ENCODE results near the gene ACP6.

ACP6 gene

DNA sequence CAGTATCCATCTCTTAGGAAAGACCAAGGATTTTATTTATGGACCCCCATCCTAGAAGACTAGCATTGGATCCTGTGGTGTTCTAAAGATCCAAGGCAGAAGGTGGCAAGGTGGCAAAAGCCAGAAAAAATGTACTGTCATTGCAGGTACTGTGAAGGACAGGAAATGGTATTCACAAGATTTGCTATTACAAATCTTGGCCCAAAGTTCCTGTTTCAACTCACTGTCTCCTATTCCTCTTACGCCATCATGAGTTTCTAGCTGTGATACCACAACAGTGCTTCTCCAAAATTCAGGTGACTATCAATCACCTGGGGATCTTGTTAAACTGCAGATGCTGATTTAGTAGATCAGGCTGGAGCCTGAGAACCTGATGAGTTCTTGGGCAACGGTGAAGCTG lies 21.4 kb downstream of the ACP6 start:
- DNase-seq = no peak

DNA sequence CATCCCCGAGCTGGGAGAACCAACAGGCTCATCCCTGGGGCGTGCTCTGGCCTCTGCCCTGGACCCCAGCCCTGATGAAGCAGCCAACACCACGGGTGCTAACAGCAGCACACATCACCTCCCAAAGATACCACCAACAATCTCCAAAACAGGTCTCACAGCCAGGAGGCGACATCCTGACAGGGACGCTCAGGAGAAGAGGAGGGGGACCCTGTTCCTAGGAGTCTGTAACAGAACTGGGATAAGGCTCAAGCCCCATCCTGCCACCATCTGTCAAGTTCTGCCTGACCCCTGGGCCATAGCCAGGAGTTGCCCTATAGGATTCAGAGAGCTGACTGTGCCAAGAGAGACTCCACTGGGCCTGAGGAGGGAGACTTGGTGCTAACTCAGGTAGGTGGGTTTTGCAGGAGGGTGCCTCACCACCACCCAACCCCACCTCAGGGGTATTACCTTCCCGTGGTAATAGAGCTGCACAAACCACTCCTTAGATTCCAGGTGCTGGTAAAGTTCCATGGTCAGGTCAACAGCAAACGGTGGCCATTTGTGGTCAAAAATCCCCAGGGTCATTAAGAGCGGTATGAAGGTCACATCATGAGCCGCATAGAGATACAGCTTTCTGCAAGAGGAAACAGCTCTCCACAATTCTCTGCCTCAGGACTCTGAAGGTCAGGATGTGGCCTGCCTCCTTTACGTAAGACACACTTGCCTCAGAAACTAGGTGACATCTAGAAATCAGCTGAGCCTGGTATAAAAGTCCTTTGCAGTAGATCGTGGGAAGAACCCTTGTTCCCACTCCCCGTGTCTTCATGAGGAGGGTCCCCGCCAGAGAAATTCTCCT lies 22.3 kb downstream of the ACP6 start:
- DNase-seq = no peak

DNA sequence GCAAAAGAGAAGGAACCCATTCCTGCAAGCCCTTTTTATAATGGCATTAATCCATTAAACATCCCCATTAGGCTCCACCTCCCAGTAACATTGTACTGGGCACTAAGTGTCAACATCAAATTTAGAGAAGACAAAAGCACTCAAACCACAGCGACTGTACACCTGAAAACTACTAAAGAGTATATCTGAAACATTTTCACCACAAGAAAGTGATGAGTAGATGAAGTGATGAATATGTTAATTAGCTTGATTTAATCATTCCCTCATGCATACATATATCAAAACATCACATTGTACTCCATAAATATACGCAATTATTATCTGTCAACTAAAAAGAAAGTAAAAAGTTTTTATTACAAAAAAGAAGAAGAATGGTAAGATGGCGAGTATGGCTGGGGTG lies 26.4 kb downstream of the ACP6 start:
- no peak for DNase-seq

DNA sequence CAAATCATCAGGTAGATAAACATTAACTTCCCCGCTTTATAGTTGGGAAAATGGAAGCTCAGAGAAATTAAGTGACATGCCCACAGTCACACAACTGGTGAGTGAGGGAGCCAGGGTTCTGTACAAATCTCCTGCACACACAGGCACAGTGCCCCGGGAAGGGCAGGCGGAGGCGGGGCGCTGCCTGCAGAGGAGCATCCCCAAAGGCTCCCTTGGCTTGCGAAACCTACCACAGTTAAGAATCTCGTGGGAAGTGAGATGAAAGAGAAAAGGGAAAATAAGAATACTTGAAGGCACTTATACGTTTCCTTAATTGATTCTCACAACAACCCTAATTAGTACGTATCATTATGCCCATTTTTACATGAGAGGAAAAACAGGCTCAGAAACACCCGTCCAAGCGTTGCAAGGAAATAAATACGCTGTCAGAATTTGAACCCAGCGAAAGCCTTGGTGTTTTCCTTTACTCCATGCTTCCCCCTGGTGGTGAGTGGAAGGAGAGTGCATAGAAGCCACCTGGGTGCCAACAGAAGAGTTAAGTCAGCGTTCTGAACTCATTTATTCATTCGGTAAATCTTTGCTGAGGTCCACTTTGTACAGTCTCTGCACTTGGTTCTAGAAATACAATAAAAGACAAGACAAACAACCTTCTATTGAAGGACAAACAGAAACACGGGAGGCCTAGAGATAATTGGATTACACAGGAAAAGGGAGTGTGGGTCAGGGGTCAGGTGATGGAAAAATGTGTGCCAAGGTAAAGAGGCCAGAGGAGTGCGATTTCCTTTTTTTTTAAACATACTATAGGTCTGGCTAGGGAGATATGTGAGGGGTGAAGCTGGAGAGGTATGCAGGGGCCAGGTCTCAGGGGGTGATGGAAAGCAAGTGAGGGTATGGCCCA lies 28.4 kb downstream of the ACP6 start:
- peak; percentile 25 for DNase-seq

DNA sequence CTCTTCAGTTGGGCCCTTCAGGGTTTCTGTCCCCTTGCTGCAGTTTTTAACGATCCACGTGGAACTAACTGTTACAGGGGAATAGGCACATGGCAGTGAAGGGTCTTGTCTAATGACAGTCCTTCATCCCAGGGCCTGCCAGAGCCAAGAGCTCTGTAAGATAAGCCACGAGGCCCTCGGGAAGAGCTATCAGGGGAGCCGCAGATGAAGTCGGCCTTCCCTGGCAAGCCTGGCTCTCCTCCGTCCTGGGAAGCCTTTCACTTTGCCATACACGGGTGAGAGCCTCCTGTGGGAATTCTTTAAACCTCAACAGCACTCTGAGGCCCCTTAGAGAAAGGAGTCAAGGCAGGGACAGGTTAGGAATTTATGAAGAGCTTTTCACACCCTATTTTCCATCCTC lies 29.0 kb downstream of the ACP6 start:
- DNase-seq = no peak

DNA sequence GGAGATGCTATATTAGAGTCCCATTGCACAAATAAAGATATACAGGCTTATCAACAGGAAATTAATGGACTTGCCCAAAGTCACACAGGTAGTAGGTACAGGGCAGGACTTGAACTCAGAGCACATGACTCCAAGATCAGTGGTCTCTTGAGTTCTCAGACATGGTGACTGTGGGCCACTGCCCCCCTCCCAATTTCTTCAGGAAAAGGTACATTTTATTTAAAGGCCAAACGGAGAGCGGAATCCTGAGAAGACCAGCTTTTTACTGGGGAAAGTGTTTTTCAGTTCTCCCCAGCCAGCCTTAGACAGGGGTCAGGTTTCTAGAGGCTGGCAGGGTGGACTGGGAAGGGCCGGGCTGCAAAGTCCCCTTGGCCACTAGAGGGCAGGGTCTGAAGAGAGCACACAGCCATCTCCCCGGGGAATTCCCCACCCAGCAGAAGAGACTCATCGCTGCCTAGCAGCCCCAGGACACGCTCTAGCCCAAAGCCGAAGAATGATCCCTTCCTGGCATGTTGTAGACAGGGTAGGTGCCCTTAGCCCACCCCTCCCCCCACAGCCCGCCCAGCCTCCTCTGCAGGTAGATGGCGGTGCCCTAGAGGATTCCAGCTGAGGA lies 29.7 kb downstream of the ACP6 start:
- peak; percentile 45 for DNase-seq

DNA sequence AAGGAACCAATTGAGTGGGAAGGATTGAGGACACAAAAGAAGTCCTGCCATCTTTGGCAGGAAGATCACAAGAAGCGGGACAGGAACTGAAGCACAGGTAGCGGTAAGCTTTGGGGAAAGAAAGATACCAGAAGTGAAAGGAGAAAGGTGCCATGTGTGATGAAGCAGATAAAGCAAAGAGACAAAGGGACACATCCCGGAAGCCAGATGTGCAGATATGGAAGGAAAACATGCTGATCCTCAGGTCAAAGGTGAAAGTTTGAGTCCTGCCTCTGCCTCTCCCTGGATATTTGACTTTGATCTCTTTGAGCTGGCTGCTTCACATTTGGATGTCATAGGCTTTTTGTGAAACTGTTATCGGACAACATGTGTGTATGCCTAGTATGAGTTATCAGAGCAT lies 34.0 kb downstream of the ACP6 start:
- DNase-seq = no peak

DNA sequence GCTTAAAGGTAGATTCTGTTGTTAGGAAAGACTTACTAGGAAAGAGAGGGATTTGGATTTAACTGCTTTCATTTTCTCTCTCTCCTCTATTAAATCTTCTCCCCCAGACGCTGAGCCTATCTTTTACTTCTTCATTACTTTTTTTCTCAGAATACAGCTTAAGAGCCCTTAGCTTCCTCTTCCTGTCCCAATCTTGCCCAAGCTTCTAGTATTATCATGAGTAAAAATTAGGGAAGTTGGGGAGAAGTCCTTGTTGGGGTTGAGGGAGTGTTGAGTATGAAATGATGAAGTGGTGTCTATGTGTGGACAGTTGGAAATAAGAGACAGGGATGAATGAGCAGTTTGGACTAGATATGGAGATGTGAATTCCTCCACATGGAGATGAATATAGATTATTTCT lies 35.0 kb downstream of the ACP6 start:
- DNase-seq = no peak

DNA sequence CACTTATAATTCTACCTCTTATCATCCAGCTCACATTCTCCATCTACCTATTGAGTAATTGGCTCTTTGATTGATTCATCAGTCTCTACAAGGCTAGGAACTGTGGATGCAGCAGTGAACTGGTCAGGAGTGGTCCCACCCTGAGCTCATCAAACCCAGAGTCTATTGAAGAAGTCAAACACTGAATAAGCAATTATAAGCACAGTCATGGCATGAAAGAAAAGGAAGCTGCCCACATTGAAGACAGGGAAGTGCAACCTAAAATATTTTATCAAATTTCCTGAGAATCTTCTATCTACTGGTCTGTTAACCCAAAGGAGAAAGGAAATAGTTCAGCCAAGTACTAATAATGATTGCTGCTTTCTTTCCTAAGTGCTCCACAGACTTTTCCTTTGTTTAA lies 35.7 kb downstream of the ACP6 start:
- DNase-seq = no peak

DNA sequence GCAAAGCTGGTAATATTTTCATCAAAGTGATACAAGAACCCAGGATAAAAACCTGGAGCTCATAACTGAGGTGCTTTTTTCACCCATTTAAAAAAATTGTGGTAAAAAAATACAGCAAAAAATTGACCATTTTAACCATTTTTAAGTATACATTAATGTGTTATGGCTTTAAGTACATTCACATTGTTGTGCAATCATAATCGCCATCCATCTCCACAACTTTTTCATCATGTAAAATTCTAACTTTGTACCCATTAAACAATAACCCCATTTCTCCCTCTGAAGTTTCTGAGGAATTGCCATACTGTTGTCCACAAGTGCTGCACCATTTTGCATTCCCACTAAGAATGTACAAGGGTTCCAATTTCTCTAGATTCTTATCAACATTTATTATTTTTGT lies 36.6 kb downstream of the ACP6 start:
- no peak for DNase-seq

DNA sequence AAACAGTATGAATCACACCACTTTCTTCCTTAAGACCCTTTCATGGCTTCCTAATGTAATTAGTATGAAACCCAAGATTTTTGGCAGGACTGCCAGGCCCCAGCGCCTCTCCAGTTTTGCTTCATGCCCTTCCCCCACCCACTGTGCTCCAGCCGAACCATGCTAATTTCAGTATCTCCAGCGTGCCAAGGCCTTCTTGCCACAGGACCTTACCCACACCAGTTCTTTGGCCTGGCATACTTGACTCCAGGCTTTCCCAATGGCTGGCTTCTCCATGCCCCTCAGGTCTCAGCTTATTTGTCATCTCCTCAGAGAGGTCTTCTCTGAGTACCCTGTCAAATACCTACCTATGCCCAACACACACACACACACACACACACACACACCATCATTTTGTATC lies 38.5 kb downstream of the ACP6 start:
- no peak for DNase-seq

DNA sequence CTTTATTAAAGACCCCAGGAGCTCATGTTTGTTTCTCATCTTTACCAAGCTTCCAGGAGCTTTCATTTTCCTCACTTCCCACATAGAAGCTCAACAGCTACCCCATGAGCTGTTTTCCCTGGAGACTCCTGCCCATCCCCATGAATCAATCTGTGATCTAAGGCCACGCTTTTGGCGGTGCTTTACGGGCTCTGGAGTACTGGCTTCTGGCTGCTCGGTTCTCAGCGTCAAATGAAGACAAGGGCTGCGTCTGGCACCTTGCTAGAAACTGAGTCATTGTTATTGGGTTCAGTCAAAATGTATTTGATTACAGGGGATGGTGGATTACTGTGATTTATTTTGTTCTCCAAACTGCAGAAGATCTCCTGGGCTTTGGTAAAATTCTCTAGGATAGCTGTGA lies 39.9 kb downstream of the ACP6 start:
- no peak for DNase-seq

DNA sequence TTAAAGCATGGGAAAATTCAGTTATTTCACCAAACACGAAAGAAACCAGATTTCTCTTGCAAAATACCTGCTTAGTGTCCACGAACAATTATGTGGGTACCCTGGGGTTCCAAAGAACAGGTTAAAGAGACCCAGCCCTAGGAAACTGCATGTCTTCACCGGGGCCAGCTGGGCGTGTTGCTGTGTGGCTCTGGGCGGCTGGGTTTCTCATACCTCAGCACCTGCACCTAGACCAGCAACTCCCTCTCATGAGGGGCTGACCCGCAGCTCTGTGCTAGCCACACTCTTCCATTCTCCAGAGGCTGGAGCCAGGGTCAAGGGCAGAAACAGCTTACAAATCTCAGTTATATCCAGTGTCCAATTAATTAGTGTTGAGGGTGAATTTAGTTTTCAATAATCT lies 40.3 kb downstream of the ACP6 start:
- DNase-seq = no peak

DNA sequence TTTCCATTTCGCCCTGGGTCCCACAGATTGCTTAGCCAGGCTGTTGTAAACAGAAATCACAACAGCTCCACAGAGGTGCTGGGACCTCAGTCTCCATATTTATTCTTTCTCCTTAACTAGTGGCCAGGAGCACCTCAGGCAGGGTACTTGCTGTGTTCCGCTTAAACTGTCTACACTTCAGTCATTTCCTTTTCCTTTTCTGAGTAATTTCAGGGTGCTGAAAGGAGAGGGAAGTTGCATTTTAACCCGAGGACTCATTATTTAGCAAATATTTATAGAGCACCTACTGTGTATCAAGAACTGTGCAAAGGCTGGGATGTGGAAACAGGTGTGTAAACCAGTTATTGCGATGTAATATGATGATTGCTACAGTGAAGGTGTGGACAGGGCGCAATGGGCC lies 41.9 kb downstream of the ACP6 start:
- no peak for DNase-seq

DNA sequence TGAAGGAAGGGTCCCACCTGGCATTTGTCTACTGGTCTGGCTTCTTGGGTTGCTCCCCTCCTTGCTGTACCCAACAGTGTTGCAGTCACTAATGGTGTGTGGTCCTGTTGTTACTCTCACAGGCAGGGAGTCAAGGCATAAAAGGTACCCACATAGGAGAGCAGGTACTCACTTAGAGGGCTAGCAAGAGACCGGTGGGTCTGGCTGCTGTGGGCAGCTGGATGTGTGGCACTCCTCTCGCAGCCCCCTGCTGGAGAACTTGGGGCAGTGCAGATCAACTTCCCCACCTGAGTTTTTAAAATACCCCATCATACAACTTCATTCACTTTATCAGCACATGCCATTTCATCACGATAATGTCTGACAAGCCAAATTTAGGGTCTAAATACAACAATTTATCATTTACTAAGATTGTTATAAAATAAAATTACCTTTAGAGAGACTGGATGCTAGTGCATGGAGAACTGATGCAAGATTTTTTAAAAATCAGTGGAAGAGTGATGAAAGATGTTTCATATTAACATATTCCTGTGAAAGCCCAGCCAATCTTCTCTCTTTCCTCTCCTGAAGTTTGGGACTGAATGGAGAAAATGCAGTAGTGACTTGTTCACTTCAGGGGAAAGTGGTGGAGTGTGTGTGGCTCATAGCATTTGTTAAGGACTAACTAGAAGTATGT lies 42.8 kb downstream of the ACP6 start:
- DNase-seq = peak; percentile 42

DNA sequence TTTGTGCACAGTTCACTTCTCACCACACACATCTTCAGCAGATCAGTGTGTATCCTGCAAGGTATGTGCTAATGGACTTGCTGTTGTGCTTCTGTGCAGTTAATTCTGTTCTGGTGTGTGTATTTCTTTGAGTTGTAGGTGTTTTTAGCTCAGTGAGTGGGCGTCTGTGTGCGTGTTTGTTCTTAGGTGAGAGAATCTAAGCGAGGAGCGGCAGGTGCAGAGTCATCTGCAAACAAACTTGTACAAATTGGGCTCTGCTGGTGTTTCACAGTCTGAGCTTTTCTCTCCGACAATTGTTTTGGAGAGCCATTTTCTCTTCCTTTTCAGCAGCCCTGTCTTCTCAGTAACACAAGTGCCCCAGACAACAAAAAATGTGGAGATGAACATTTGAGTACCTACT lies 43.6 kb downstream of the ACP6 start:
- peak; percentile 46 for DNase-seq

DNA sequence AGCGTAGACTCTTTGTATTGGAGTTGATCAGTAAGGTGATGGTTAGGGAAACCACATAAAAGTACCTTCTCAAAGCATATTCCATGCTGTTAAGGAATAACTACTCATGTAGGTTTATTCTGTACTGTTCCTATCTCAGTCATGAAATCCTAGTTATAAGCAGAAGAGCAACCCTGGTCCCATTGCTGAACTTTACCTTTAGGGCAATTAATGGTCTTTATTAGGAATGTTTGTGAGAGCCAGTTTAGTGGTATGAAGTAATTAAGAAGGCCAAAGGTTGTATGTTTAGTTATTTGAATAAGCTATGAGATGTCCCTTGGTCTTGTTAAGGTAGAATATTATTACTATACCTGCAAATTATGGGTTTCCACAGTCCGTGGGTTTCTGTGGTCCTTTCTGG lies 44.0 kb downstream of the ACP6 start:
- no peak for DNase-seq

DNA sequence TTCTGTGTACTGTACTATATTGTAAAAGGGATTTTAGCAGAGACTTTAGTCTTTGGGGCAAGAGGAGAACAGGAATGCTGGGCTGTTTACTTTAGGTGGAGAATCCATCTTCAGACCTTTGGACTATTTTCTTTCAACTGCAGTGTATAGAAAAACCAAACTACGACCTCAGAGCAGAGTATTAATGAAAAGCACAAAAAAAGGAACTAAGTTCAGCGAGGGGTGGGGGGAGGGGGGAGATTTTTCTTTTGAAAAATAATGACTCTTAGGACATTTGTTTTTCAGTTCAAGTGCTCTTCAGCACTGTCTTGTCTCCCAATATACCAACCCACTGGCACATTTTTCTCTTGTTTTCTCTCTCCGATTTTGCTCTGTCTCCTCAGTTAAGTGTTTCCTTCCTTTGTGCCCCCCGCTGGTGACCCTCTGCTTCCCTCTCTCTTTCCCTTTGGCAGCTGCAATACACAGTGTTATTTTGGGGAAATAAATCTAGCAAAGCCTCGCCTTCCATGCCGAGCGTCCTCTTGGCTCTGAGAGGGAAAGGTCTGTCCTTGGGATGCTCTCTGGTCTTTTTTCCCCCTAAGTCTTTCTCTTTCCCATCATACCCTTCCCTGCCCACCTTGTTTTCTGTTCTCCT lies 44.8 kb downstream of the ACP6 start:
- no peak for DNase-seq

DNA sequence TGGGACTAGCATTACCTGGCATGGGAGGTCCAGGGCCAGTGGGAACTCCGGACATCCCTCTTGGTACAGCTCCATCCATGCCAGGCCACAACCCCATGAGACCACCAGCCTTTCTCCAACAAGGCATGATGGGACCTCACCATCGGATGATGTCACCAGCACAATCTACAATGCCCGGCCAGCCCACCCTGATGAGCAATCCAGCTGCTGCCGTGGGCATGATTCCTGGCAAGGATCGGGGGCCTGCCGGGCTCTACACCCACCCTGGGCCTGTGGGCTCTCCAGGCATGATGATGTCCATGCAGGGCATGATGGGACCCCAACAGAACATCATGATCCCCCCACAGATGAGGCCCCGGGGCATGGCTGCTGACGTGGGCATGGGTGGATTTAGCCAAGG lies 45.8 kb downstream of the ACP6 start:
- DNase-seq = no peak

DNA sequence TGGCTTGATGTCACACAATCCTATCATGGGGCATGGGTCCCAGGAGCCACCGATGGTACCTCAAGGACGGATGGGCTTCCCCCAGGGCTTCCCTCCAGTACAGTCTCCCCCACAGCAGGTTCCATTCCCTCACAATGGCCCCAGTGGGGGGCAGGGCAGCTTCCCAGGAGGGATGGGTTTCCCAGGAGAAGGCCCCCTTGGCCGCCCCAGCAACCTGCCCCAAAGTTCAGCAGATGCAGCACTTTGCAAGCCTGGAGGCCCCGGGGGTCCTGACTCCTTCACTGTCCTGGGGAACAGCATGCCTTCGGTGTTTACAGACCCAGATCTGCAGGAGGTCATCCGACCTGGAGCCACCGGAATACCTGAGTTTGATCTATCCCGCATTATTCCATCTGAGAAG lies 46.3 kb downstream of the ACP6 start:
- DNase-seq = no peak

DNA sequence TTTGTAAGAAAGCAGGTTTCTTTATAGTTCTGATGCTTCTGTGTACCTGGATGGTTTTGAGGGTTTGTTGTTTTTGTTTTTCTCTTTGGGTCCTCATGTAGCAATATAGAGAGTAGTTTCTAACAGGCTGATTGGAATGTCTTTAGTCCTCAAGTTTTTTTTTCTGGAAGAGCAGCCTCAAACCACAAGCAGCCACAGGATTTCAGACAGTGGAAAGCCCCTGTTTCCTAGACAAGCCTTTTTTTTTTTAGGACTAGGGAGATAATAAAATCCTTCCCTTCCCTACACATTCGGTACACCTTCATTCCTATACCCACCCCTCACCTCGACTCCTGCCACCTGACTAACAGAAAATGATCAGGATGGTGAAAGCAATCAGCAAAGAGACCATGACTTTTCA lies 47.6 kb downstream of the ACP6 start:
- no peak for DNase-seq

DNA sequence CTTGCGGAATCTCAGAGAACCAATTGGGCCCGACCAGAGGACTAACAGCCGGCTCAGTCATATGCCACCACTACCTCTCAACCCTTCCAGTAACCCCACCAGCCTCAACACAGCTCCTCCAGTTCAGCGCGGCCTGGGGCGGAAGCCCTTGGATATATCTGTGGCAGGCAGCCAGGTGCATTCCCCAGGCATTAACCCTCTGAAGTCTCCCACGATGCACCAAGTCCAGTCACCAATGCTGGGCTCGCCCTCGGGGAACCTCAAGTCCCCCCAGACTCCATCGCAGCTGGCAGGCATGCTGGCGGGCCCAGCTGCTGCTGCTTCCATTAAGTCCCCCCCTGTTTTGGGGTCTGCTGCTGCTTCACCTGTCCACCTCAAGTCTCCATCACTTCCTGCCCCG lies 49.8 kb downstream of the ACP6 start:
- DNase-seq = no peak

DNA sequence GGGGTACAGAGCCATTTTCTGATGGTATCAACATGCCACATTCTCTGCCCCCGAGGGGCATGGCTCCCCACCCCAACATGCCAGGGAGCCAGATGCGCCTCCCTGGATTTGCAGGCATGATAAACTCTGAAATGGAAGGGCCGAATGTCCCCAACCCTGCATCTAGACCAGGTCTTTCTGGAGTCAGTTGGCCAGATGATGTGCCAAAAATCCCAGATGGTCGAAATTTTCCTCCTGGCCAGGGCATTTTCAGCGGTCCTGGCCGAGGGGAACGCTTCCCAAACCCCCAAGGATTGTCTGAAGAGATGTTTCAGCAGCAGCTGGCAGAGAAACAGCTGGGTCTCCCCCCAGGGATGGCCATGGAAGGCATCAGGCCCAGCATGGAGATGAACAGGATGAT lies 50.6 kb downstream of the ACP6 start:
- DNase-seq = no peak
